Measurements from ENCODE around the gene DUXB. TPM values are rescaled to one million over a fixed set of nuclear protein-coding genes. Genes with fewer than 3 reads are reported as not detected.
A peak's percentile ranks its signal among the peaks of the same experiment; 100 is the strongest.

Gene DUXB
- total RNA-seq: not detected in 2 replicates

- DNase-seq (ENCODE audit: extremely low read depth, low read depth, low spot score): no peak
Measured at GRCh38 chr16:75701361-75701760, at the start of gene DUXB. Gene DUXB (minus strand): TSS chr16:75701461. CDS start chr16:75701418, 43 bp downstream.

GRCh38 chr16:75750528-75750927 is 49.3 kb upstream of the DUXB start:
- no peak for DNase-seq (ENCODE audit: extremely low read depth, low read depth, low spot score)

GRCh38 chr16:75746359-75746758 is 45.1 kb upstream of the DUXB start:
- no peak for DNase-seq (ENCODE audit: extremely low read depth, low read depth, low spot score)

GRCh38 chr16:75745823-75746222 is 44.6 kb upstream of the DUXB start:
- DNase-seq (ENCODE audit: extremely low read depth, low read depth, low spot score): no peak

GRCh38 chr16:75745242-75745641 is 44.0 kb upstream of the DUXB start:
- no peak for DNase-seq (ENCODE audit: extremely low read depth, low read depth, low spot score)

- no peak for DNase-seq (ENCODE audit: extremely low read depth, low read depth, low spot score)
Measured at GRCh38 chr16:75742424-75743047, 41.3 kb upstream of the DUXB start.

- DNase-seq (ENCODE audit: extremely low read depth, low read depth, low spot score): no peak
Measured at GRCh38 chr16:75733305-75734211, 32.3 kb upstream of the DUXB start.

GRCh38 chr16:75732871-75733270 is 31.6 kb upstream of the DUXB start:
- DNase-seq (ENCODE audit: extremely low read depth, low read depth, low spot score): no peak

- DNase-seq (ENCODE audit: extremely low read depth, low read depth, low spot score): no peak
Measured at GRCh38 chr16:75727221-75727620, 26.0 kb upstream of the DUXB start.

GRCh38 chr16:75726390-75726789 is 25.1 kb upstream of the DUXB start, which contains the start of gene CPHXL:
Gene CPHXL (minus strand): TSS chr16:75726490. CDS start chr16:75726442, 48 bp downstream.
- DNase-seq (ENCODE audit: extremely low read depth, low read depth, low spot score): no peak

GRCh38 chr16:75718452-75718851 is 17.2 kb upstream of the DUXB start:
- no peak for DNase-seq (ENCODE audit: extremely low read depth, low read depth, low spot score)

GRCh38 chr16:75714661-75715060 is 13.4 kb upstream of the DUXB start:
- DNase-seq (ENCODE audit: extremely low read depth, low read depth, low spot score): no peak

- no peak for DNase-seq (ENCODE audit: extremely low read depth, low read depth, low spot score)
Measured at GRCh38 chr16:75710344-75710743, 9.1 kb upstream of the DUXB start.

GRCh38 chr16:75703306-75703705 is 2.0 kb upstream of the DUXB start:
- no peak for DNase-seq (ENCODE audit: extremely low read depth, low read depth, low spot score)

- no peak for DNase-seq (ENCODE audit: extremely low read depth, low read depth, low spot score)
Measured at GRCh38 chr16:75702242-75702641, 981 bp upstream of the DUXB start.

- no peak for DNase-seq (ENCODE audit: extremely low read depth, low read depth, low spot score)
Measured at GRCh38 chr16:75697571-75697970, 3.7 kb downstream of the DUXB start.

GRCh38 chr16:75695708-75696107 is 5.6 kb downstream of the DUXB start:
- DNase-seq (ENCODE audit: extremely low read depth, low read depth, low spot score): no peak

- DNase-seq (ENCODE audit: extremely low read depth, low read depth, low spot score): no peak
Measured at GRCh38 chr16:75687361-75687760, 13.9 kb downstream of the DUXB start.

- DNase-seq (ENCODE audit: extremely low read depth, low read depth, low spot score): no peak
Measured at GRCh38 chr16:75682308-75682707, 19.0 kb downstream of the DUXB start.

- DNase-seq (ENCODE audit: extremely low read depth, low read depth, low spot score): peak; percentile 23
Measured at GRCh38 chr16:75679366-75679765, 21.9 kb downstream of the DUXB start.

- no peak for DNase-seq (ENCODE audit: extremely low read depth, low read depth, low spot score)
Measured at GRCh38 chr16:75676909-75677308, 24.4 kb downstream of the DUXB start, which contains the start of gene CPHXL2. Gene CPHXL2 (minus strand): TSS chr16:75677009. CDS start chr16:75676999, 10 bp downstream.

GRCh38 chr16:75667503-75667902 is 33.8 kb downstream of the DUXB start:
- no peak for DNase-seq (ENCODE audit: extremely low read depth, low read depth, low spot score)

Measured in glomerular endothelial cell (primary cell).